Right lobe of liver (tissue), 6 donors: ENCODE results near the gene STKLD1. TPM values are rescaled to one million over a fixed set of nuclear protein-coding genes. Genes with fewer than 3 reads are reported as not detected.

Experiments
- ATAC-seq, 4 donors: fragments of 200-7000 bp; cut with Tn5 transposase; one replicate each; pipeline ENCODE4 v1.9.1; 2020; ENCODE audit warnings: mild to moderate bottlenecking in 4 of 4, moderate library complexity in 4 of 4
- DNase-seq, 3 donors: peaks; one replicate each; pipeline ENCODE4 v3.0.0-alpha.2; 2020
- H3K27ac ChIP-seq, 3 donors: fragments of 200-600 bp; one replicate each; pipeline ENCODE4 v1.8.0; 2022
- H3K27me3 ChIP-seq, 2 donors: fragments of 200-600 bp; one replicate each; pipeline ENCODE4 v1.8.0; 2022
- H3K36me3 ChIP-seq, 4 donors: fragments of 200-600 bp; sonication (generic) in 1 of 4; one replicate each; pipeline versions ENCODE4 v1.5.1 to v1.8.0; 2017 to 2022; ENCODE audit warnings: control low read depth in 1 of 4
- H3K4me1 ChIP-seq, 4 donors: fragments of 200-600 bp; sonication (generic) in 1 of 4; one replicate each; pipeline versions ENCODE4 v1.5.1 to v1.8.0; 2017 to 2022; ENCODE audit warnings: control low read depth in 1 of 4
- H3K4me3 ChIP-seq, 3 donors: fragments of 200-600 bp; one replicate each; pipeline ENCODE4 v1.8.0; 2022
- H3K9me3 ChIP-seq, 4 donors: fragments of 200-600 bp; sonication (generic) in 1 of 4; one replicate each; pipeline versions ENCODE4 v1.5.1 to v1.8.0; 2017 to 2022; ENCODE audit warnings: control low read depth in 1 of 4
- POLR2A ChIP-seq: fragments of 450-650 bp; IDR thresholded peaks from one replicate; pipeline ENCODE4 v1.6.1; 2017; ENCODE audit warnings: antibody characterized with exemption, mild to moderate bottlenecking
- WGBS: methylation state at CpG from one replicate; pipeline ENCODE4 v1.1.6; 2018; ENCODE audit warnings: low coverage, low lambda C conversion rate; ENCODE audit not compliant: insufficient coverage; ENCODE audit errors: missing lambda C conversion rate; 5-methylcytosine and 5-hydroxymethylcytosine counted together
- intact Hi-C, 2 donors: fragments of 100-400 bp; cut with DNase I; formaldehyde crosslinking; loops; one replicate each; pipeline versions ENCODE4 v1.11.2 to v1.14.1; 2022
- total RNA-seq, 6 experiments: library from RNA; depleted of rRNA in 2 of 6; stranded (reverse); fragments of >200 nt in 2 of 6; fragmentation: NEBNext Ultra II Directional in 3 of 6; extraction: Animal tissue kit (Norgen Biotek cat#: 25700) in 3 of 6; gene quantifications; one replicate each; pipeline versions ENCODE4 v1.1.0 to v1.2.4, GENCODE V29; 2016 to 2023
- TF ChIP-seq, protein P1 (sequence below), 4 donors: fragments of 200-600 bp in 3 of 4; fragments of 450-650 bp in 1 of 4; IDR thresholded peaks; one replicate each; pipeline versions ENCODE4 v1.5.1 to v1.8.0; 2016 to 2022; ENCODE audit warnings: antibody characterized with exemption in 4 of 4, mild to moderate bottlenecking in 2 of 4
- donor health status: DM: no; HTN: yes; CAD: no.
- donor health status: DM: no; HTN: no; CAD: no.
- donor health status: DM: no; HTN: no; CAD: no.
- donor health status: DM: no; HTN: yes; CAD: no.
- donor health status: DM: no; HTN: yes; CAD: no.

STKLD1 gene
- total RNA-seq, 6 experiments from 2014 or later = 0.43 to 2.6 (median 0.81) TPM; not detected in 1

DNA sequence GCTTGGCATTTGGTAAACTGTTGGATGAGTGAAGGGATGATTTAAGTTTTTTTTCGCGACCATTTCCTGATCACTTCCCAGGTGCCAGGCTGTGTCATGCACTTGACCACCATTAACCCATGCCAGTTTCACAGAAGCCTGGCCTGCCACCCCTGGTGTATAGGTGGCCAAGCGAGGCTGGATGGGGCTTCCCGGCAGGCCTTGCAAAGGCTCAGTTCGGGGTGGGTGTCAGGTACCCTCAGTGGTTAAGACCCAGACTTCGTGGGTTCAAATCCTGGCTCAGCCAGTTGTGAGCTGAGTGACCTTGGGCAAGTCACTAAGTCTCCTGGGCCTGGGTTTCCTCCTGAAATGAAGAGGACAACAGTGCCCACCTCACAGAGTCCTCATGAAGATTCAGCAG, 30.6 kb upstream of the STKLD1 start:
- Histone ChIP-seq H3K27me3 (no peaks in the 10 kb centered on the region), H3K9me3 (no peaks in the 10 kb centered on the region), H3K4me3 (no peak overlapping the region), H3K27ac (no peak overlapping the region), H3K36me3 (peaks cover 4 to 40% (median 20%) of the 10 kb centered on the region in 4 donors), H3K4me1 (peaks cover 0 to 17% (median 4%) of the 10 kb centered on the region in 4 donors)
- intact Hi-C loops = loop anchor here in 1 of 2 donors (10.0 kb wide), 1 partner anchor 139 kb away; no protein-coding TSS in a partner anchor
- WGBS = 100% methylated on average over 4 of the region's 6 CpGs
- ATAC-seq (no peak), DNase-seq (peak in 1 of 3 donors; percentile 31)
- no peak for TF ChIP-seq POLR2A
- TF ChIP-seq, protein P1, sequence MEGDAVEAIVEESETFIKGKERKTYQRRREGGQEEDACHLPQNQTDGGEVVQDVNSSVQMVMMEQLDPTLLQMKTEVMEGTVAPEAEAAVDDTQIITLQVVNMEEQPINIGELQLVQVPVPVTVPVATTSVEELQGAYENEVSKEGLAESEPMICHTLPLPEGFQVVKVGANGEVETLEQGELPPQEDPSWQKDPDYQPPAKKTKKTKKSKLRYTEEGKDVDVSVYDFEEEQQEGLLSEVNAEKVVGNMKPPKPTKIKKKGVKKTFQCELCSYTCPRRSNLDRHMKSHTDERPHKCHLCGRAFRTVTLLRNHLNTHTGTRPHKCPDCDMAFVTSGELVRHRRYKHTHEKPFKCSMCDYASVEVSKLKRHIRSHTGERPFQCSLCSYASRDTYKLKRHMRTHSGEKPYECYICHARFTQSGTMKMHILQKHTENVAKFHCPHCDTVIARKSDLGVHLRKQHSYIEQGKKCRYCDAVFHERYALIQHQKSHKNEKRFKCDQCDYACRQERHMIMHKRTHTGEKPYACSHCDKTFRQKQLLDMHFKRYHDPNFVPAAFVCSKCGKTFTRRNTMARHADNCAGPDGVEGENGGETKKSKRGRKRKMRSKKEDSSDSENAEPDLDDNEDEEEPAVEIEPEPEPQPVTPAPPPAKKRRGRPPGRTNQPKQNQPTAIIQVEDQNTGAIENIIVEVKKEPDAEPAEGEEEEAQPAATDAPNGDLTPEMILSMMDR (IDR thresholded peaks at IDR 0.05) = no peak

DNA sequence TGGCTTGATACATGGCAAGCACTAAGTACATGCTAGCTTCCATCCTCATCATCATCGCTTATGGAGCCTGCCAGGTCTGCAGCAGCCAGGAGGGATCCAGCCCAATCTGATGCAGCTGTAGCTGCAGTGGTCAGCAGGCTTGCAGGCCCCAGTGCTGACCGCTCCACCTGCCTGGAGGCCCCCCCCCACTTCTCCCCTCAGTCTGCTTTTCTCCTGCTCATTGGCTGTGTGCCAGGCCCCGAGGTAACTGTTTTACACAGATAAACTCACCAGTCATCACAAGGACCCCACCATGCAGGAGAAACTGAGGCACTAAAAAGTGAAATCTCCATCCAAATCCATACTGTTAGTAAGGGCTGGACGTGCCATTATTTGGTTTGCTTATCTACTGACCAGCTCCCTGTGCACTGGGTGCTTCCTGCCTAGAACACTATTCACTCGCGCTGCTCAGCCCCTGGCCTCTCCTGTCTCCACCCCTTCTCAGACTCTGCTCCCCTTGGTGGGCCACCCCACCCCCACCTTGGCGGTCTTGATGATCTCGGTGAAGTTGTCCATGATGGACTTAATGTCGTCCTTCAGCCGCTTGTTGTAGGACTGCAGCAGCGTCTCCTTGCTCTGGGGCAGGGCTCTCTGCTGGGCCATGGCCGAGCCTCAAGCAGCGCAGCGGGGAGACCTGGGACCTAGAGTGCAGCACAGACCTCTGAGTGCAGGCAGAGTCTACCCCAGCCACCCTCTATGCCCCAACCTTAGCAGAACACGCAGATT, 30.0 kb upstream of the STKLD1 start:
- DNase-seq = peak in 1 of 3 donors; percentile 52
- Histone ChIP-seq H3K4me3 (peak overlapping the region in 2 of 3 donors; percentile 72 to 98), H3K27me3 (no peaks in the 10 kb centered on the region), H3K4me1 (peaks cover 0 to 17% (median 4%) of the 10 kb centered on the region in 4 donors), H3K9me3 (no peaks in the 10 kb centered on the region), H3K36me3 (peaks cover 5 to 44% (median 22%) of the 10 kb centered on the region in 4 donors), H3K27ac (no peak overlapping the region)
- intact Hi-C loops = loop anchor here in 1 of 2 donors (10.0 kb wide), 1 partner anchor 139 kb away; no protein-coding TSS in a partner anchor
- ATAC-seq = no peak
- WGBS = 52% methylated on average over 4 of the region's 15 CpGs
- no peak for TF ChIP-seq POLR2A
- TF ChIP-seq, protein P1 (IDR thresholded peaks at IDR 0.05) = no peak

DNA sequence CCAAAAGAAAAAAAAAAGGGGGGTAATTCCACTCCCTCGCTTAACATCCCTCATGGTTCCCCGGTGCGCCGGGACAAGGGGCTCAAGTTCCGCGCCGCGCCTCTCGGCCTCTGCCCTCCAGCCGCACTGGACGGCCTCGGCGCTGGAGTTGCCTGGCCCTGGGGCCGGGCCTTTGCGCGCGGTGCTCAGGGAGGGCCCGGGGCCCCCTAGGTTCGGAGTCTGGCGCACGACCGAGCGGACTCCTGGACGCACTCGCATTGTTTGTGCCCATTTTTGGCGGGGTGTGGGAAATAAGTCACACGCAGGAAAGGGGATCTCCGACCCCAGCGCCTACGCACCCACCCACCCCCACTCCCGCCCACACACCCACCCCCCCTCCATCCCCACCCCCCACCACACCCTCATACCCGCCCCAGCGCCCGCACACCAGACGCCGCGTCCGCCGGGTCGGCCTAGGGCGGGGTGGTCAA, 28.6 kb upstream of the STKLD1 start:
- H3K4me1 ChIP-seq = peaks cover 0 to 17% (median 4%) of the 10 kb centered on the region in 4 donors
- peak in 1 of 3 donors; percentile 66 for DNase-seq

DNA sequence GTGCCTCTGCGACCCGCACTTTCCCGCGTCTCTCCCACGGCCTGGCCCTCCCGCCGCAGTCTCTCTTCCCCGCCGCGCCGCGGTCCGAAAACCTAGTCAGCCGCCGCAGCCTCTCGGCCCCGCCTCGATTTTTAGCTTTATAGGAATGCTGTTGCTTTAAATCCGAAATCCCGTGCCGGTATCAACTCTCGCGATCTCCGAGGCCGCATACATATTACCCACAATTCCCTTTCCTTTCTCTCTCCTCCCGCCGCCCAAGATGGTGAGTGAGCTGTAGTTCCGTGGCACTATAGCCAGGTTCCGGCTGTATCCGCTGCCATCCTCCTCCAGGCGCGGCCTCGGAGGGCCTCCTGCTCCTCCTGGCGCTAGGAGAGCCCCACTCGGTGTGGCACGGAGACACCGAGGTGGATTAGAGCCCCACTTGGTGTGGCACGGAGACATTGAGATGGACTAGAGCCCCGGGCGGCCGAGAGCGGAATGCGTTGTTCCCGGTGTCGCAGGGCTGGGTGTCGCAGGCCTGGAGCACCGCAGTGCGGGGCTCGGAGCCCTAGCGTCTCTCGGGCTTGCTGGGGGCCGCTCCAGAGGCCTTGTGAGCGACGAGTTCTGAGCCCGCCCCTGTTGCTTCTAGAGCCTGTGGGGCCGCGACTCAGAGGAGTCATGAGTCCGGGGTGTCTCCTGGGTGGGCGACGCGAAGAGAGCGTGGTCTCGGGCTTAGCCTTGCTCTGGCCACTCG, 28.0 kb upstream of the STKLD1 start, which contains the start of the genes MED22 and RPL7A:
Gene MED22, minus strand, starts transcription at position 147 of the 733 bp plus-strand sequence. CDS start 1,469 bp downstream, outside the sequence.
Gene RPL7A, plus strand, starts transcription at position 234 of the 733 bp plus-strand sequence. Its CDS starts 26 bp downstream, at position 260.
- 0% methylated on average over 36 of the region's 64 CpGs for WGBS
- no peaks in the 10 kb centered on the region for H3K9me3 ChIP-seq
- TF ChIP-seq, protein P1 (IDR thresholded peaks at IDR 0.05) = no peak
- TF ChIP-seq POLR2A = peak; percentile 77
- peaks cover 0 to 17% (median 4%) of the 10 kb centered on the region in 4 donors for H3K4me1 ChIP-seq
- no peaks in the 10 kb centered on the region for H3K27me3 ChIP-seq
- peak within 1 kb of the TSS; percentile 72 to 99 (median 98) for H3K4me3 ChIP-seq
- H3K36me3 ChIP-seq = peaks cover 5 to 56% (median 30%) of the 10 kb centered on the region in 4 donors
- peak; percentile 90 to 94 (median 92) for DNase-seq
- intact Hi-C loops = loop anchor here in 1 of 2 donors (10.0 kb wide), 1 partner anchor 137 kb away; no protein-coding TSS in a partner anchor
- ATAC-seq = peak; percentile 85 to 91 (median 88)
- peak within 1 kb of the TSS; percentile 67 to 90 (median 74) for H3K27ac ChIP-seq

More for the DNA sequence above, 28.6 kb upstream of the STKLD1 start:
- Histone ChIP-seq H3K27me3 (no peaks in the 10 kb centered on the region), H3K36me3 (peaks cover 5 to 55% (median 30%) of the 10 kb centered on the region in 4 donors), H3K4me3 (peak overlapping the region; percentile 72 to 99 (median 98)), H3K27ac (peak overlapping the region; percentile 67 to 90 (median 74)), H3K9me3 (no peaks in the 10 kb centered on the region)
- TF ChIP-seq, protein P1 (IDR thresholded peaks at IDR 0.05) = no peak
- TF ChIP-seq POLR2A = no peak
- WGBS = 0% methylated on average over 5 of the region's 41 CpGs
- intact Hi-C loops = loop anchor here in 1 of 2 donors (10.0 kb wide), 1 partner anchor 137 kb away; no protein-coding TSS in a partner anchor
- peak; percentile 51 to 63 (median 62) for ATAC-seq
